Measurements from ENCODE around the gene UBXN7. TPM values are rescaled to one million over a fixed set of nuclear protein-coding genes. Genes with fewer than 3 reads are reported as not detected.
A peak's percentile ranks its signal among the peaks of the same experiment; 100 is the strongest.

UBXN7 gene
- total RNA-seq, 1 donor from 2014 or later, result 86.7 TPM

- Mint-ChIP-seq H3K4me1 (ENCODE audit: unreplicated experiment) (peaks cover 12% of the 10 kb centered on the region), H3K9me3 (ENCODE audit: unreplicated experiment) (peaks cover under 1% of the 10 kb centered on the region), H3K27me3 (ENCODE audit: unreplicated experiment) (no peaks in the 10 kb centered on the region), H3K36me3 (ENCODE audit: unreplicated experiment) (peaks cover 5% of the 10 kb centered on the region), H3K4me3 (ENCODE audit: unreplicated experiment) (no peak overlapping the region), H3K27ac (ENCODE audit: unreplicated experiment) (peak overlapping the region; percentile 4)
- no peak for DNase-seq (ENCODE audit: extremely low spot score, unreplicated experiment)
- TF ChIP-seq, protein P1, sequence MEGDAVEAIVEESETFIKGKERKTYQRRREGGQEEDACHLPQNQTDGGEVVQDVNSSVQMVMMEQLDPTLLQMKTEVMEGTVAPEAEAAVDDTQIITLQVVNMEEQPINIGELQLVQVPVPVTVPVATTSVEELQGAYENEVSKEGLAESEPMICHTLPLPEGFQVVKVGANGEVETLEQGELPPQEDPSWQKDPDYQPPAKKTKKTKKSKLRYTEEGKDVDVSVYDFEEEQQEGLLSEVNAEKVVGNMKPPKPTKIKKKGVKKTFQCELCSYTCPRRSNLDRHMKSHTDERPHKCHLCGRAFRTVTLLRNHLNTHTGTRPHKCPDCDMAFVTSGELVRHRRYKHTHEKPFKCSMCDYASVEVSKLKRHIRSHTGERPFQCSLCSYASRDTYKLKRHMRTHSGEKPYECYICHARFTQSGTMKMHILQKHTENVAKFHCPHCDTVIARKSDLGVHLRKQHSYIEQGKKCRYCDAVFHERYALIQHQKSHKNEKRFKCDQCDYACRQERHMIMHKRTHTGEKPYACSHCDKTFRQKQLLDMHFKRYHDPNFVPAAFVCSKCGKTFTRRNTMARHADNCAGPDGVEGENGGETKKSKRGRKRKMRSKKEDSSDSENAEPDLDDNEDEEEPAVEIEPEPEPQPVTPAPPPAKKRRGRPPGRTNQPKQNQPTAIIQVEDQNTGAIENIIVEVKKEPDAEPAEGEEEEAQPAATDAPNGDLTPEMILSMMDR (IDR thresholded peaks at IDR 0.05), result no peak
Measured at GRCh38 chr3:196414469-196414868, 17.8 kb downstream of the UBXN7 start.

DNA sequence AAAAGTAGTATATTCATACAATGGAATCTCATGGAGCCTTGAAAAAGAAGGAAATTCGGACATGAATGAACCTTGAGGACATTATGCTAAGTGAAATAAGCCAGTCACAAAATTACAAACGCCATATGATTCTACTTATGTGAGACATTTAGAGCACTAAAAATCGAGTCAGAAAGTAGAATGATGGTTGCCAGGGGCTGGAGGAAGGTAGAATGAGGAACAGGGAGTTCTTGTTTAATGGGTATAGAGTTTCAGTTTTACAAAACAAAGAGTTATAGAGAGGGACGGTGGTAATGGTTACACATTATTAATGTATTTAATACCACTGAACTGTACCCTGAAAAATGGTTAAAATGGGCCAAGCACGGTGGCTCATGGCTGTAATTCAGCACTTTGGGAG lies 19.5 kb downstream of the UBXN7 start:
- Mint-ChIP-seq H3K27ac (ENCODE audit: unreplicated experiment) (no peak overlapping the region), H3K9me3 (ENCODE audit: unreplicated experiment) (peaks cover 12% of the 10 kb centered on the region), H3K4me1 (ENCODE audit: unreplicated experiment) (peaks cover 17% of the 10 kb centered on the region), H3K27me3 (ENCODE audit: unreplicated experiment) (no peaks in the 10 kb centered on the region), H3K36me3 (ENCODE audit: unreplicated experiment) (peaks cover 15% of the 10 kb centered on the region), H3K4me3 (ENCODE audit: unreplicated experiment) (no peak overlapping the region)
- TF ChIP-seq, protein P1 (IDR thresholded peaks at IDR 0.05), result no peak
- no peak for DNase-seq (ENCODE audit: extremely low spot score, unreplicated experiment)

- no peaks in the 10 kb centered on the region for H3K27me3 Mint-ChIP-seq (ENCODE audit: unreplicated experiment)
- H3K4me1 Mint-ChIP-seq (ENCODE audit: unreplicated experiment), result peaks cover 25% of the 10 kb centered on the region
- TF ChIP-seq, protein P1 (IDR thresholded peaks at IDR 0.05), result no peak
- no peak overlapping the region for H3K4me3 Mint-ChIP-seq (ENCODE audit: unreplicated experiment)
- no peak for DNase-seq (ENCODE audit: extremely low spot score, unreplicated experiment)
- H3K9me3 Mint-ChIP-seq (ENCODE audit: unreplicated experiment), result peaks cover 12% of the 10 kb centered on the region
- H3K27ac Mint-ChIP-seq (ENCODE audit: unreplicated experiment), result no peak overlapping the region
- H3K36me3 Mint-ChIP-seq (ENCODE audit: unreplicated experiment), result peaks cover 21% of the 10 kb centered on the region
Measured at GRCh38 chr3:196409409-196409808, 22.8 kb downstream of the UBXN7 start.

DNA sequence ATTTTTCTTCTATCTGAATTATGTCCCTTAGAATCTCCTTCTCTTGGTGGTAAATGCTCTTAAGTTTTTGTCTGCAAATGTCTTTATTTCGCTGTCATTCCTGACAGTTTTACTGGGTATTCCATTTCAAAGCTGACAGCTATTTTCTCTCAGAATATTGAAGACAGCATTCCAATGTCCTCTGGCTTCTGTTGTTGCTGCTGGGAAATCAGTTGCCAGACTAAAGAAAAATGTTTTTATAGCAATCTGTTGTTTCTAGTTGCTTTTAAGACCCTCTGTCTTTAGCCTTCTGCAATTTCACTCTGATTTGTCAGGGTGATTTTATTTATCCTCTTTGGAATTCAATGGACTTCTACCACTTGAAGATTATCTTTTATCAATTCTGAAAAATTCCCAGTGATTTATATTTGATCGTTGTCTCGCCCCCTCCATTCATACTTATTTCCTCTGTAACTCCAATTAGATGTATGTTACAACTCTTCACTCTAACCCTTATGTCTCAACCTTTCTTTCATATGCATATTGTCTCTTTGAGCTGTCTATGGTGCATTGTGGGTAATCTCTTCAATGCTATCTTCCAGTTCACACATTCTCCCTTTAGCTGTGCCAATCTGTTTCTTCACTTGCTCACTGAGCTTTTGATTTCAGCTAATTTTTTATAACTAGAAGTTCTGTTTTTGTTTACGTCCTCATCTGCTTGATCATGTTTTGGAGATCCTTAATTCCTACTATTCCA lies 23.5 kb downstream of the UBXN7 start:
- TF ChIP-seq, protein P1 (IDR thresholded peaks at IDR 0.05), result no peak
- Mint-ChIP-seq H3K9me3 (ENCODE audit: unreplicated experiment) (peaks cover 12% of the 10 kb centered on the region), H3K27me3 (ENCODE audit: unreplicated experiment) (no peaks in the 10 kb centered on the region), H3K4me3 (ENCODE audit: unreplicated experiment) (no peak overlapping the region), H3K36me3 (ENCODE audit: unreplicated experiment) (peaks cover 21% of the 10 kb centered on the region), H3K27ac (ENCODE audit: unreplicated experiment) (no peak overlapping the region), H3K4me1 (ENCODE audit: unreplicated experiment) (peaks cover 23% of the 10 kb centered on the region)
- no peak for DNase-seq (ENCODE audit: extremely low spot score, unreplicated experiment)

- H3K36me3 Mint-ChIP-seq (ENCODE audit: unreplicated experiment), result peaks cover 27% of the 10 kb centered on the region
- H3K4me3 Mint-ChIP-seq (ENCODE audit: unreplicated experiment), result peak overlapping the region; percentile 46
- DNase-seq (ENCODE audit: extremely low spot score, unreplicated experiment), result no peak
- TF ChIP-seq, protein P1 (IDR thresholded peaks at IDR 0.05), result no peak
- peaks cover 22% of the 10 kb centered on the region for H3K4me1 Mint-ChIP-seq (ENCODE audit: unreplicated experiment)
- no peaks in the 10 kb centered on the region for H3K27me3 Mint-ChIP-seq (ENCODE audit: unreplicated experiment)
- peaks cover 12% of the 10 kb centered on the region for H3K9me3 Mint-ChIP-seq (ENCODE audit: unreplicated experiment)
- H3K27ac Mint-ChIP-seq (ENCODE audit: unreplicated experiment), result peak overlapping the region; percentile 76
Measured at GRCh38 chr3:196406811-196407470, 25.3 kb downstream of the UBXN7 start.
